ENCODE measurements around the gene ARSB.
"Not testable (repeated sequence)": the region's sequence is repeated elsewhere in the genome, so short reads cannot be mapped to it uniquely, and the experiment has no call there.

Gene ARSB

DNA sequence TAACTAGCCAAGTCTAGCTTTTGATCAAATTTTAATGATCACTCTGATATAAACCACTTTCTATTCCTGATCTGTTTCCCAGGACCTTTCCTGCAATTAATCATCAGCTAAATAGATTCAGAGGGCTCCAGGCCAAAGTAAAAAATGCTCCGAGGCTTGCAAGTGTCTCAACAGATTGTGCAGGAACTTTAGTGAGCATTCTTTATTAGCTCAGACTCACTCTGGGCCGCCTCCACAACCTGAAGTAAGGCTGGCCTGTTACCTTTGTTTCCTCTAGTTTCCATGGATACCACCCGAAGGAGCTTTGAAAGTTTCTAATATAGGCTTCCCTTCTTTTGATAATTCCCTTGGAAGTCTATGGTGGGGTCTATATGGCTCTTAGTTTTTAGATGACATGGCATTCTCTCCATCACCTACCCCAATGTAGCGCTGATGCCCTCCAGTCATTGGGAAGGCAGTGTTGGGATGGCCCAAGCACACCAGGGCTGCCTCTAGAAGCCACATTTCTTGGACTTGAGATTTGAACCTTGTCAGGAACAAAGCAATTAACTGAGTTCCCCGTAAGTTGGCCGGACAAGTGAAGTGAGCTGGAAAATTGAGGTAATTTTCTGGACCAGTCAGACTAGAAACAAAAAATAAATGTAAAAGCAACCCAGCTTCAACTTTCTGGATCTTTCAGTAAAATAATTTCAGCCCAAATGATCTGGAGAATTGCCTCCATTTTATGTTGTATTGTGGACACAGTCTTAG lies 238.9 kb downstream of the ARSB start:
- intact Hi-C loops (cut with micrococcal nuclease) = no loop called here
- Mint-ChIP-seq H3K4me3 (no peak overlapping the region), H3K9me3 (no peaks in the 10 kb centered on the region), H3K4me1 (ENCODE audit: low read depth) (no peaks in the 10 kb centered on the region), H3K27me3 (peaks cover 12% of the 10 kb centered on the region), H3K36me3 (ENCODE audit: low read depth) (no peaks in the 10 kb centered on the region), H3K27ac (no peak overlapping the region)

DNA sequence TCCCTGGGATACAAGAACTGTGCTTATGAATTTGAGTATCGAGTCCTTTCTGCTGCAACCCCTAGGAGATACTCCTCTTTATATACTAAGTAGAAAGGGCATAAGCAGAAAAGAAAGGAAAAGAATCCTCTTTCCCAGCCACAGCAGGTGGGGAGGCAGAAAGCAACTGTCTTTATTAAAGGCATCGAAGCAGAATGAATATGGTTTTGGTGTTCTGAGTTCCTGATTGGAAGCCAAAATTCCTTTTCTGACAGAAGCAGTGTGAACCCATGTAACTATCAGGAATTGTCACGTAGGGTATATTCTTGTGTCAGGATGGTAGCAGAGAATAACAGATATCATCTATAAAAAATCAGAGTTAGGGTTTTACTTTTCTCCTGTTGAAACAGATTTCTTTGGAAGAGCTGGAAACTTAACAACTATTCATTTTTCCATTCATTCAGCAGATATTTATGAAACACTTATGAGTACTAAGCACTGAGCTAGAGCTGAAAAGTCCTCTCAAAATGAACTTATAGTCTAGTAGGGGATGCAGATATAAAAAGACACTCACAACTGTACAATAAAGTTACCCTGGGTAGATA lies 240.1 kb downstream of the ARSB start:
- Mint-ChIP-seq H3K4me3 (no peak overlapping the region), H3K27me3 (peaks cover 12% of the 10 kb centered on the region), H3K27ac (no peak overlapping the region), H3K9me3 (no peaks in the 10 kb centered on the region), H3K4me1 (ENCODE audit: low read depth) (no peaks in the 10 kb centered on the region), H3K36me3 (ENCODE audit: low read depth) (no peaks in the 10 kb centered on the region)
- intact Hi-C loops (cut with micrococcal nuclease) = no loop called here

DNA sequence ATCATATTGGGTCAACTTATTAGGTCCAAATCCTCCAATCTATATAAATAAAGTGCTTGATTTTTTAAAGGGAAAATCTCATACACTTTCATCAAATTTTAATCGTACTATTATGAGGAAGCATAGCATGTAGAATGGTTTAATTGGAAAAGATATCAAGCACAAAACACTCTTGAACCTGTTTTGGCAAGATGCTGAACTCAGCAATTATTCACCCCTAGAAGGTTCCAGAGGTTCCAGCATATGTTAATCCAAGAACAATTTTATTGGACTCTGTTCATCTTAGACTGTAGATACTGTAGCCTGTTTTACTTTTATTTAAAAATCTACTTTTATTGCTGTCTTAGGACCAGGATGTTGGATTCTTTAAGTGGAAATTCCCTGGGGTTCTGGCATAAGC lies 244.1 kb downstream of the ARSB start:
- H3K27me3 Mint-ChIP-seq = peaks cover 12% of the 10 kb centered on the region
- no peak overlapping the region for H3K4me3 Mint-ChIP-seq
- intact Hi-C loops (cut with micrococcal nuclease) = no loop called here
- no peak overlapping the region for H3K27ac Mint-ChIP-seq
- H3K36me3 Mint-ChIP-seq (ENCODE audit: low read depth) = no peaks in the 10 kb centered on the region
- no peaks in the 10 kb centered on the region for H3K4me1 Mint-ChIP-seq (ENCODE audit: low read depth)
- peaks cover under 1% of the 10 kb centered on the region for H3K9me3 Mint-ChIP-seq

DNA sequence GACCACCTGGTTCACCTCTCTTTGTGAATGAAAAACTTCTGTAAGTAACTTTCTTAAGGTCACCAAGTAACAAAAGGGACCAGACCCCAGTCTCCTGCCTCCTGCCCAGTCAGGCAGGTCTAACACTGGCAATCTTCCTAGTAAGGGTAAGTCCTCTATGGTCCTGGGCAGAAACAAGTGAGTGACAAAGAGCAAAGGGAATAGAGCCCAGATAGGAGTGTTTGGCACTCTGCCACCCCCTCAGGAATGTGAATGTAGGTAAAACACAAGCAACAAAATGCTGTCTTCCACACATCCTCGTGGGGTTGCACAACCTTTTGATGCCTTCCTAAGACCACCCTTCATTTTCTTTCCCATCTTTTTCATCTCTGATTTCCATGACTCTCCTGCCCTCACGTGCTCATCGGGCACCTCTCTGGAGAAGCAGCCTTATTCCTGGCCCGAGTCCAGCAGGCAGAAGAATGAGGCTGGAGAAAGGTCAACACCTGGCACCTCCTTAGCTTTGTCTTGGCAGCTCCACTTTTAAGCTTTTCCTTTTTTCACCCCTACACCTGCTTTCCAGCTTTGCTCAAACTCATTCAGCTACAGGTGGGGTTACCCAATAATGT lies 246.3 kb downstream of the ARSB start:
- Mint-ChIP-seq H3K4me1 (ENCODE audit: low read depth) (peaks cover 3% of the 10 kb centered on the region), H3K27me3 (peaks cover 3% of the 10 kb centered on the region), H3K9me3 (peaks cover 8% of the 10 kb centered on the region), H3K4me3 (no peak overlapping the region), H3K27ac (no peak overlapping the region), H3K36me3 (ENCODE audit: low read depth) (no peaks in the 10 kb centered on the region)
- intact Hi-C loops (cut with micrococcal nuclease) = no loop called here

DNA sequence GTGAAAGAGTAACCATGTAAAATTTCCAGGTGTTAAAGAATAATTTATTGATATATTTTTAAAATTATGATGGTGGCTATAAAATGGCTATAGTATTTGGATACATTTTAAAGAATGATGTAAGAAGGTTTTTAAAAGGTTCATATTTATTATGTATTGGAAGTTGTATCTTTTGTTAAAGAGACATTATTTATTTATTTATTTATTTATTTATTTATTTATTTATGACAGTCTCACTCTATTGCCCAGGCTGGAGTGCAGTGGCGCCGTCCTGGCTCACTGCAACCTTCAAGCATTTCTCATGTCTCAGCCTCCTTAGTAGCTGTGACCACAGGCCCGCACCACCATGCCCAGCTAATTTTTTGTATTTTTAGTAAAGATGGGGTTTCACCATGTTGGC lies 247.0 kb downstream of the ARSB start:
- H3K4me1 Mint-ChIP-seq (ENCODE audit: low read depth) = peaks cover 10% of the 10 kb centered on the region
- H3K36me3 Mint-ChIP-seq (ENCODE audit: low read depth) = no peaks in the 10 kb centered on the region
- intact Hi-C loops (cut with micrococcal nuclease) = no loop called here
- H3K27ac Mint-ChIP-seq = no peak overlapping the region
- no peak overlapping the region for H3K4me3 Mint-ChIP-seq
- H3K27me3 Mint-ChIP-seq = no peaks in the 10 kb centered on the region
- peaks cover 8% of the 10 kb centered on the region for H3K9me3 Mint-ChIP-seq

DNA sequence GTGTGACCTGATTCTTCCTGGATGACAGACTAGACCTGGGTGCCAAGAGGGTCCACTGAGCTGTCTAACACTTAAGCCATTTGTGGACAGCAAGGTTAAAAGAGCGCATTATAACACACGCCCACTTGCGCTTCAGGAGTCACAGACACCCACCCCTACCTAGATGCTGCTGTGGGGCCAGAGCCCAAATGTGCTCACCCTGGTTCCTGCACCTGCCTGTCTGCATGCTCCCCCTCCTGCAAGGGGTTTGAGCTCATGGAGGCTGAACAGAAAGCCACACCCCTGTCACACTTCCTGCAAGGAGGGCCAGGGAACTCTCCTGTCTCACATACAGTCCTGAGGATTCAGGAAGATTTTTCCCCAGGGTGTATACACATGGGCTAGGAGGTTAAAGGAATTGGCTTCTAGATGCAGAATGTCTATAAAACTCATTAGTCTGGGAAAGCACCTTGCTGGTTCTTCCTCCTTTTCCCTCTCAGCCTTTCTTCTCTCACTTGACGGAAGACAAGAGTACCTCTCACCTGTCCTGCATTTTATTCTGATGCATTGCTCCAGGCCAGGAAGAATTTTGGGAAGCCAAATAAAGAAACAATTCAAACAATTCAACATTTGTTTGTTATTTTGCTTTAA lies 249.2 kb downstream of the ARSB start:
- intact Hi-C loops (cut with micrococcal nuclease) = no loop called here
- H3K27ac Mint-ChIP-seq = no peak overlapping the region
- H3K4me3 Mint-ChIP-seq = no peak overlapping the region
- H3K36me3 Mint-ChIP-seq (ENCODE audit: low read depth) = no peaks in the 10 kb centered on the region
- H3K27me3 Mint-ChIP-seq = no peaks in the 10 kb centered on the region
- peaks cover 8% of the 10 kb centered on the region for H3K9me3 Mint-ChIP-seq
- H3K4me1 Mint-ChIP-seq (ENCODE audit: low read depth) = peaks cover 11% of the 10 kb centered on the region

DNA sequence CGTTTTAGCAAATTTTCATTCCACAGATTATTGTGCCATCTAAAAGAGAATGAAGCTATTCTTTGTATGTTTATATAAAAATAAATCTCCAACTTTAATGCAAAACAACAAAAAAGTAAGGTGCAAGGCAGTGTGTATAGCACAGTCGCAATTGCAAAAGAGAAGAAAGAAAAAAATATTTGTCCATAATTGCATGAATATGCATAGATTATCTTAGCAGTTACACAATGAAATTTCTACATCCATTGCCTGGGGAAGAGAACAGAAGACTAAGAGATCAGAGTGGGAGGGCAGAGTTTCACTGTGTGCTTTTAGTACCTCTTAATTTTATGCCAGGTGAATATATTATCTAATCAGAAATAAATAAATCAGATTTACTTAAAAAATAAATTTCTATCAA lies 250.2 kb downstream of the ARSB start:
- no peak overlapping the region for H3K27ac Mint-ChIP-seq
- peaks cover 11% of the 10 kb centered on the region for H3K4me1 Mint-ChIP-seq (ENCODE audit: low read depth)
- intact Hi-C loops (cut with micrococcal nuclease) = no loop called here
- H3K27me3 Mint-ChIP-seq = no peaks in the 10 kb centered on the region
- H3K9me3 Mint-ChIP-seq = peaks cover 8% of the 10 kb centered on the region
- H3K36me3 Mint-ChIP-seq (ENCODE audit: low read depth) = no peaks in the 10 kb centered on the region
- no peak overlapping the region for H3K4me3 Mint-ChIP-seq

DNA sequence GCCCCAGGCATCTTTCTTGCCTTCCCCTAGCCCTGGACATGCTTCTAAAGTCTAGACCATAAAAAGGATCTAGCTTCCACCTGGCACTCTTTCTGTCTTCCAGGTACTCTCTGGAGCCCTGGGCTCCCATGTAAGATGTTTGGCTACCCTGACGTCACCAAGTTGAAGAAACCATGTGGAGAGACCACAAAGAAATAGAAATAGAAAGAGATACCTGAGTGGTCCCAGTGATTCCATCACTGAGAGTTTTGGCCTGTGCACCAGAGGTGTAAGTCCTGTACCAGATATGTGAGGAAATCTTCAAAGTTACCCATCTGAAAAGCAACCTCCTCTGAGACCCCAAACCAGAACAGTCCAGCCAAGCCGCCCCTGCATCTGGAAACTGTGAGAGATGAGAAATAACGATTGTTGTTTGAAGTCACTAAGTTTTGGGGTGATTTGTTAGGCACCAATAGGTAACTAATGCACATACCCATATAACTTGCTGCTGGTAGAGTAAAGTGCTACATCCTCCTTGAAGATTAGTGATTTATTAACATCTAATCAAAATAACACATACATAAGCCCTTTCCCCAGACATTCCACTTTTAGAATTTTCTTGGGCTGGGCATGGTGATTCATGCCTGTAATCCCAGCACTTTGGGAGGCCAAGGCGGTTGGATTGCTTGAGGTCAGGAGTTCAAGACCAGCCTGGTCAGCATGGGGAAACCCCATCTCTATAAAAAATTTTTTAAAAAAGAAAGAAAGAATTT lies 250.8 kb downstream of the ARSB start:
- H3K27me3 Mint-ChIP-seq = no peaks in the 10 kb centered on the region
- H3K4me3 Mint-ChIP-seq = no peak overlapping the region
- intact Hi-C loops (cut with micrococcal nuclease) = no loop called here
- H3K4me1 Mint-ChIP-seq (ENCODE audit: low read depth) = peaks cover 11% of the 10 kb centered on the region
- H3K36me3 Mint-ChIP-seq (ENCODE audit: low read depth) = no peaks in the 10 kb centered on the region
- peaks cover 8% of the 10 kb centered on the region for H3K9me3 Mint-ChIP-seq
- no peak overlapping the region for H3K27ac Mint-ChIP-seq

DNA sequence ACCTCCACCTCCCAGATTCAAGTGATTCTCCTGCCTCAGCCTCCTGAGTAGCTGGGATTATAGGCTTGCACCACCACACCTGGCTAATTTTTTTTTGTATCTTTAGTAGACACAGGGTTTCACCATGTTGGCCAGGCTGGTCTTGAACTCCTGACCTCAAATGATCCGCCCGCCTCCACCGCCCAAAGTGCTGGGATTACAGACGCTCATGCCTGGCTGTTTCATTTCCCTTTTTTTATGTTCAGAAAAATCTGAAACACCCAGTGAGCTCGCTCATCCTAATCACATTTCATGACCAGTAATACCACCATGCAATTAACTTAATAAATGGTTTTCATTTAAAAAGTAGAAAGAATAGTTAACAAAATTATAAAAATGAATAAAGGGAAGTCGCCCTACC lies 252.4 kb downstream of the ARSB start:
- H3K4me3 Mint-ChIP-seq; H3K27ac Mint-ChIP-seq; H3K9me3 Mint-ChIP-seq; H3K27me3 Mint-ChIP-seq; H3K36me3 Mint-ChIP-seq (ENCODE audit: low read depth); intact Hi-C loops (cut with micrococcal nuclease): not testable (repeated sequence)
- peaks cover 11% of the 10 kb centered on the region for H3K4me1 Mint-ChIP-seq (ENCODE audit: low read depth)

DNA sequence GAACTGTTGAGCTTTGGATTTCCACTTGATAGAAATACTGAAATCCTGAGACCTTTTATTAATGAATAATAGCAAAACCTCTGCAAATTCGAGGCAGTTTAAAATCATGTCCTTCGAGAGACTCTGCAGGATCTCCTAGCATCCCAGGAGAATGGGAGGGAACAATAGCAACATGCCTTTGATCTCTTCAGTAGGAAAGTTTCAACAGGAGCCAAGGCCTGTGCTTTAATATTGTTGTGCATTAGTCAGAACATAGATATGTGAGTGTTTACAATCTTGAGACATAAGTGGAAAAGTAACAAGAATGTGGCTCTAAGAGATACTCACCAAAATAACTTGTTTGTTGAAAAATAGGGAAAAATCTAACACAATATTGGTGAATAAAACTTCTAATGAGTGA lies 253.2 kb downstream of the ARSB start:
- Mint-ChIP-seq H3K4me3 (no peak overlapping the region), H3K9me3 (peaks cover 8% of the 10 kb centered on the region), H3K27ac (no peak overlapping the region), H3K27me3 (no peaks in the 10 kb centered on the region), H3K36me3 (ENCODE audit: low read depth) (no peaks in the 10 kb centered on the region), H3K4me1 (ENCODE audit: low read depth) (peaks cover 11% of the 10 kb centered on the region)
- intact Hi-C loops (cut with micrococcal nuclease) = no loop called here

DNA sequence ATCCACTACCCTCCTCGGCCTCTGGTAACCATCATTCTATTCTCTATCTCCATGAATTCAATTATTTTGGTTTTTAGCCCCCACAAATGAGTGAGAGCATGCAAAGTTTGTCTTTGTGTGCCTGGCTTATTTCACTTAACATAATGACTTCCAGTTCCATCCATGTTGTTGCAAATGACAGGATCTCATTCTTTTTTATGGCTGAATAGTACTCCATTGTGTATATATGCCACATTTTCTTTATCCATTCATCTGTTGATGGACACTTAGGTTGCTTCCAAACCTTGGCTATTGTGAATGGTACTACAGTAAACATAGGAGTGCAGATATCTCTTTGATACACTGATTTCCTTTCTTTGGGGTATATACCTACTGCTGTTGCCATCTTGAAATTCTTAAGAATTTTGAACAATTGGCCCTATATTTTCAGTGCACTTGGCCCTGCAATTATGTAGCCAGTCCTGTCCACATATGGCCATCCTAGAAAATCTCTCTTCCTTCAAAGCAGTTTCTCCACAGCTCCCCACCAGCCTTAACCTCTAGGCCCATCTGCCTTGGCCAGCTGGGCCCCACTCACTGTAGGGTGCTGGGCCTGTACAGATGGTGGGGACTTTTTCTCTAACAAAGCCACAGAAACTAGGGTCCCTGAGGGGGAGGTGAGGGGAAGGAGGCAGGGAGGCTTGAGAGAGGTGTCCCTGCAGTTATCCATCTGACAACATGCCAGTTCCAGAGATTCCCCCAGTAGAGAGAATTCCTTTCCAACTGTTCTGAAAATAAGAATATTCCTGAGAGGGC lies 254.6 kb downstream of the ARSB start:
- no peaks in the 10 kb centered on the region for H3K36me3 Mint-ChIP-seq (ENCODE audit: low read depth)
- no peaks in the 10 kb centered on the region for H3K27me3 Mint-ChIP-seq
- H3K4me1 Mint-ChIP-seq (ENCODE audit: low read depth) = peaks cover 11% of the 10 kb centered on the region
- H3K4me3 Mint-ChIP-seq = no peak overlapping the region
- peaks cover 3% of the 10 kb centered on the region for H3K9me3 Mint-ChIP-seq
- H3K27ac Mint-ChIP-seq = no peak overlapping the region
- intact Hi-C loops (cut with micrococcal nuclease) = no loop called here

DNA sequence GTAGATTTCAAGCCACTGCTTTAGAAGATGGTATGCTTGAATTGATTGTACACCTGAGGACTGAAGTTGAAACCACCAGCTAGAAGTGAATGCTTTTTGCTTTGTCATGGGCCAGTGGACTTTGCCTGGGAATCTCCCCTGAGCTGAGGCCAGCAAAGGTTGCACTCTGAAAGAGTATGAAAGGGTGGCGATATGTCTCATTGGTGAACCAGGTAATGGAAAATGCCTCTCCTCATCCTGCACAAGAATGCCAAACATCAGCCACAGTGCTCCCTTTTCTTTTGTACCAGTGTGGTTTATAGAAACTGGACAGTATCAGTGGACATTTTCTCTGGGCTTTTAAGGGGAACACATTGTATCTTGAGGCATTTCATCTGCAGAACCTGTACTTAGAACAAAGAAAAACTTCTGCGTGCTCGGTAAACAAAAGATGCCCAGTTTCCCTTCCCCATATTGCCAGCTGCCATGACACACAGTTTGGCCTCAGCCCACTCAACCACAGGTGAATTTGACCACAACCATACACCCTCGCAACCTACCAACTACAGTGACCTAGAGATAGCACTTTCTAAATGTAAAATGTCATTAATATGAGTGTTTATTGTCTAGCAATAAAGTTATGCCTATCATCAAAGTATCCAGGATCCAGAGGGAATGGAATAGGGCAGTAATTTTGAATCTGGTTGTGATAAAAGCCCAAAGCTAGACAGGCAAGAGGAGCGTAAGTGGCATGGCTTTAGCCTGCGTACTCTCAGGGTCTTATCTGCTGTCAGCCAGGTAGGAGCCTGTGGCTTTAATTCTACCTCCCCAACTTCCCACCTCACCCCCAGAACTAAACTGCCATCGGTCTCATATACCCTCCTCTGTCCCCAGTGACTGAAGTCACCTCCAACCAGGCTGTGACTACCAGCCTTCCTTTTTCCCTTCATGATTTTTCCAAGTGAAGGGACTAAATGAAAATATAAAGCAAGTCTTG lies 257.0 kb downstream of the ARSB start:
- H3K9me3 Mint-ChIP-seq = no peaks in the 10 kb centered on the region
- no peaks in the 10 kb centered on the region for H3K36me3 Mint-ChIP-seq (ENCODE audit: low read depth)
- peaks cover 1% of the 10 kb centered on the region for H3K4me1 Mint-ChIP-seq (ENCODE audit: low read depth)
- no peak overlapping the region for H3K4me3 Mint-ChIP-seq
- no peaks in the 10 kb centered on the region for H3K27me3 Mint-ChIP-seq
- no peak overlapping the region for H3K27ac Mint-ChIP-seq
- intact Hi-C loops (cut with micrococcal nuclease) = no loop called here

Data from dendritic cell treated with granulocyte-macrophage colony-stimulating factor and Interleukin-4, amounts not matched to agents 40 ng/mL and 50 ng/mL, for 4 days (primary cell).